Limb (tissue), 2 donors: ENCODE results near the gene HIVEP3.
"Not testable (repeated sequence)": the region's sequence is repeated elsewhere in the genome, so short reads cannot be mapped to it uniquely, and the experiment has no call there.

Experiments used
- DNase-seq, 2 donors: peaks; one replicate each; pipeline ENCODE4 v3.0.0-alpha.2; 2016; ENCODE audit errors: extremely low spot score in 2 of 2

HIVEP3 gene

GRCh38 chr1:41562328-41562727, 356.4 kb downstream of the HIVEP3 start:
- DNase-seq = no peak

- DNase-seq = no peak
Observed at GRCh38 chr1:41560931-41561330, 357.8 kb downstream of the HIVEP3 start.

GRCh38 chr1:41560496-41560895, 358.2 kb downstream of the HIVEP3 start:
- no peak for DNase-seq

GRCh38 chr1:41559331-41559730, 359.4 kb downstream of the HIVEP3 start:
- no peak for DNase-seq

- DNase-seq = peak; percentile 53 to 79
Observed at GRCh38 chr1:41558761-41559171, 360.0 kb downstream of the HIVEP3 start.

- DNase-seq = no peak
Observed at GRCh38 chr1:41557751-41558455, 360.8 kb downstream of the HIVEP3 start.

- not testable (repeated sequence) for DNase-seq
Observed at GRCh38 chr1:41554746-41555145, 364.0 kb downstream of the HIVEP3 start.

GRCh38 chr1:41547781-41548560, 370.8 kb downstream of the HIVEP3 start:
- no peak for DNase-seq

- DNase-seq = no peak
Observed at GRCh38 chr1:41547336-41547735, 371.4 kb downstream of the HIVEP3 start.

- DNase-seq = no peak
Observed at GRCh38 chr1:41546833-41547135, 371.9 kb downstream of the HIVEP3 start.

- DNase-seq = no peak
Observed at GRCh38 chr1:41545996-41546832, 372.5 kb downstream of the HIVEP3 start.

- DNase-seq = no peak
Observed at GRCh38 chr1:41542196-41542930, 376.4 kb downstream of the HIVEP3 start.

- DNase-seq = no peak
Observed at GRCh38 chr1:41541592-41541952, 377.1 kb downstream of the HIVEP3 start.

GRCh38 chr1:41540886-41541591, 377.7 kb downstream of the HIVEP3 start:
- DNase-seq = no peak

GRCh38 chr1:41539999-41540398, 378.7 kb downstream of the HIVEP3 start:
- no peak for DNase-seq

GRCh38 chr1:41539418-41539805, 379.3 kb downstream of the HIVEP3 start:
- DNase-seq = no peak

- no peak for DNase-seq
Observed at GRCh38 chr1:41538741-41539417, 379.8 kb downstream of the HIVEP3 start.

- DNase-seq = peak; percentile 34 to 60
Observed at GRCh38 chr1:41537788-41538351, 380.9 kb downstream of the HIVEP3 start.

- DNase-seq = no peak
Observed at GRCh38 chr1:41537251-41537650, 381.5 kb downstream of the HIVEP3 start.

GRCh38 chr1:41536361-41536802, 382.3 kb downstream of the HIVEP3 start:
- DNase-seq = no peak
